HG02623 (cell line): ENCODE measurements around the gene MPPED1.

ENCODE experiments used
- ATAC-seq: cut with Tn5 transposase; IDR thresholded peaks from one replicate; pipeline ENCODE4 v1.9.1; 2021; ENCODE audit warnings: moderate library complexity; ENCODE audit not compliant: unreplicated experiment

MPPED1 gene

GRCh38 chr22:43514476-43515157 lies 102.8 kb downstream of the MPPED1 start:
- no peak for ATAC-seq

- ATAC-seq: no peak
Observed at GRCh38 chr22:43515411-43515810, 103.6 kb downstream of the MPPED1 start.

- no peak for ATAC-seq
Observed at GRCh38 chr22:43515902-43516301, 104.1 kb downstream of the MPPED1 start.

DNA sequence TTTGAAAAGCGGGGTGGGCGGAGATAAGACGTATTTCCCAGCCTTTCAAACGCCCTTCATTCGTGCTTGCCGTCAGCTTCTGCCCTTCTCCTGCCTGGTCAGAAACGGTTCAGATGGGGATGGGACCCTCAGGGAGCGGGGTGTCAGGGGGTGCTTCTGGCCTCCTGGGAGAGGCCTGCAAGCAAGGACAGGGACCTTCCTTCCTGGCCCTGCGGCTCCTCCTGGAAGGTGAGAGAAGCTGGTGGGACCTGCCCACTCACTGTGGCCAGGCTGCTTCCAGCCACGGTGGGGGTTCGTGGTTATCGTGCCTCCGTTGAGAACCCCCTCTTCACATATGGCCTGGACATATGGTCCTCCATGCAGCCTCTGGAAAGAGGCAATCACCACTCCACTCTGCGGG lies 104.6 kb downstream of the MPPED1 start:
- no peak for ATAC-seq

- ATAC-seq: no peak
Observed at GRCh38 chr22:43516996-43517635, 105.3 kb downstream of the MPPED1 start.

- no peak for ATAC-seq
Observed at GRCh38 chr22:43520632-43521039, 108.8 kb downstream of the MPPED1 start.

DNA sequence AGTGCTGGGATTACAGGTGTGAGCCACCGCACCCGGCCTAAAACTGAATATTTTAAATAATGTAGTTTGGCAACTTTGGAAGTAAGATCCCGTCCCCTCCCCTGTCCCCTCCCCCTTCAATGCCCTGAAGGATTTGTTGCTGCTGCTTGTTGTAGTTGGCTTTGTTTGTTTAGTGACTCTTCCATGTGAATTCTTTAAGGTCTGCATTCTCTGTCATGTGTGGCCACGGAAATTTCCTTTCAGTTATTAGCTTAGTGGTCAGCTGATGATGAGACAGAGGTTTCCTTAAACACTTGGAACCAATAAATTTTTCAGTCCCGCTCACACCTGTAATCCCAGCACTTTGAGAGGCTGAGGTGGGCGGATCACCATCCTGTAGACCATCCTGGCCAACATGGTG lies 109.9 kb downstream of the MPPED1 start:
- no peak for ATAC-seq

DNA sequence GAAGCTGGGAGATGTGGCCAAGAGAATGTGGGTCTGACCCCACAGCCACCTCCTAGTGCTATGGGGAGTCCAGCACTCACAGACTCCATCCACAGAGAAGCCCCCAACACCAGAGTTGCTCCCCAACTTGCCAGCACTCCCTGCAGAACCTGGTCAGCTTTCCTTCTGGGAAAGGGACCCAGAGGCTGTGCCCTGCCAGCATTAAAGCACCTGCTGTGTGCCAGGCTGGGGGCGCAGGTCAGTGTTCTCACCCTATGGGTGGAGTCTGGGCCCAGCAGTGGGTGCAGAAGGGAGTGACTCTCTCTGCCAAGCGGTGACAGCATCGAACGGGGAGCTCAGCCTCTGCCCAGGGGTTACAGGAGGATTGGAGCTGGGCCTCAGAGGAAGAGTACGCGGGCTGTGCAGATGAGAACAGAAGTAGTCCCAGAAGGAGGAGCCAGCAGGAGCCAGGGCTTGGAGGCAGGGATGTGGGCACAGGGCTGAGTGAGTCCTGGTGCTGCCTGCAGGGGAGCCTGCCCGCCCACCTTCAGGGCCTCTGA lies 114.4 kb downstream of the MPPED1 start:
- no peak for ATAC-seq

DNA sequence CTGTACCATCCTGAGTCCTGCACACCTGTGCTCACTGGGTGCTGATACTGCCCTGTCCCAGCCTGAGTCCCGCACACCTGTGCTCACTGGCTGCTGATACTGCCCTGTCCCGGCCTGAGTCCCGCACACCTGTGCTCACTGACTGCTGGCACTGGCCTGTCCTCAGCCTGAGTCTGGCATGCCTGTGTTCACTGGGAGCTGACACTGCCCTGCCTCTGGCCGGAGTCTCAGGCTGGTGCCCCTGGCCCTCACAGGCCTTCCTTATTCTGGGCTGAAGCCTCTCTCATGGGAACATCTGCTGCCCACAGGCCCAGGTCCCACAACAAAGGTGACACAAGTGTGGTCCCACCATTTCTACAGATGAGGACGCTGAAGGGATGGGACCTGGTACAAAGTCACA lies 115.1 kb downstream of the MPPED1 start:
- no peak for ATAC-seq

- no peak for ATAC-seq
Observed at GRCh38 chr22:43528601-43529360, 117.0 kb downstream of the MPPED1 start.

DNA sequence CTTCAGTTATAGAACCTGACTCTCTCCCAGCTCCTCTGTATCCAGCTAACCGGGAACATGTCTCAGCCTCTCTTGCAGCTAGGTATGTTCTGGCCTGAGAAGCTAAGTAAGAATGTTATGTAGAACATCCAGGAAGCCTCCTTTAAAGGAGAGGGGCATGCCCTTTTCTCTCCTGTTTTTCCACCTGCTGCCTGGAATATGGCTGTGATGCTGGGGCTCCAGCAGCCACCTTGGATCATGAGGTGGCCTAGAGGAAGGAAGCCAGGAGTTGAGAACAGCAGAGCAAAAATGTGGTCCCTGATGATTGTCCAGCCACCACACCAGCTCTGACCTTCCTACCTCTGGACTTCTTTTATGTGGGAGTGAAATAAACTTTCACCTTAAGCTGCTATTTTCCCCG lies 117.6 kb downstream of the MPPED1 start:
- ATAC-seq: no peak

DNA sequence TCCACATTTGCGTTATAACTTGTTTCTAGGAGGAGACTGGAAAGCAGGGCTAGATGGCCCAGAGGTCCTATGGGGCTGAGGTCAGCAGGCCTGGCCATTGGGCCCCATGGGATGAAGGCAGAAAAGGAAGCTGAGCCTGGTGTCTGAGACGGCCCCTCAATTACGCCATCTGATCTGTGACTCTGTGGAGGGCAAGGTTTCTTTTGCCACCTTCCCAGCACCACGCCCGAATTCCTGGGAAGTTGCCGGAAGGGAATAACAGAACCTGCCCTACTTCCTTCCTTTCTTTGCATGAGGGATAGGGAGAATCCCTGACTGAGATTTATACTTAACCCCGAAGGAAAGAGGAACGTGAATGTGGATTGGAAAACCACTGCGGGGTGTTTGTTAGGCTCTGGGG lies 118.1 kb downstream of the MPPED1 start:
- ATAC-seq: no peak

GRCh38 chr22:43530349-43531201 lies 118.8 kb downstream of the MPPED1 start:
- no peak for ATAC-seq

- ATAC-seq: no peak
Observed at GRCh38 chr22:43531651-43532050, 119.8 kb downstream of the MPPED1 start.

- no peak for ATAC-seq
Observed at GRCh38 chr22:43532301-43533155, 120.7 kb downstream of the MPPED1 start.

DNA sequence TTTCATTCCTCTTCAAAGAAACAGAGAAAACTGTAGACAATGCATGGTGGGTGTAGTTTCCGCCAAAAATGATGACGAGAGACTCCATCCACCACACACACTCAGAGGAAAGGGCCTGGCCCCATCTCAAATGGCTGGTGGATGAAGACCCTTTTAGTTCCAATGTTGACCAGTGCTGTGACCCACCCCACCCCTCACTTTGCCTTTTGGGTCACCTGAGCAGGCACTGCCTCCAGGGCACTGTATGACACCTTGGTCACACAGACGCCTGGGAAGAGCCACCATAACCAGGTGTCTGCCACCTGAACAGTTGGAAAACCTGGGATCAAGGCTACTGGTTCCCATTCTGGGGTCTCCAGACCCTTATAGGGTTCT lies 121.3 kb downstream of the MPPED1 start:
- no peak for ATAC-seq

GRCh38 chr22:43533656-43534428 lies 122.0 kb downstream of the MPPED1 start:
- ATAC-seq: no peak

GRCh38 chr22:43534916-43535315 lies 123.1 kb downstream of the MPPED1 start:
- ATAC-seq: no peak

- no peak for ATAC-seq
Observed at GRCh38 chr22:43535336-43535735, 123.5 kb downstream of the MPPED1 start.
